Neural progenitor cell (in vitro differentiated cells): ENCODE results near the gene CYFIP2.

ENCODE experiments used
- EZH2 ChIP-seq: fragments of 200-600 bp; sonication (generic); IDR thresholded peaks from 2 replicates; pipeline ENCODE4 v1.6.1; 2017; ENCODE audit warnings: antibody characterized with exemption, mild to moderate bottlenecking, moderate library complexity
- TF ChIP-seq, protein P1 (sequence below): fragments of 200-600 bp; sonication (generic); IDR thresholded peaks from 2 replicates; pipeline ENCODE4 v1.5.1; 2017; ENCODE audit warnings: antibody characterized with exemption, mild to moderate bottlenecking

DNA sequence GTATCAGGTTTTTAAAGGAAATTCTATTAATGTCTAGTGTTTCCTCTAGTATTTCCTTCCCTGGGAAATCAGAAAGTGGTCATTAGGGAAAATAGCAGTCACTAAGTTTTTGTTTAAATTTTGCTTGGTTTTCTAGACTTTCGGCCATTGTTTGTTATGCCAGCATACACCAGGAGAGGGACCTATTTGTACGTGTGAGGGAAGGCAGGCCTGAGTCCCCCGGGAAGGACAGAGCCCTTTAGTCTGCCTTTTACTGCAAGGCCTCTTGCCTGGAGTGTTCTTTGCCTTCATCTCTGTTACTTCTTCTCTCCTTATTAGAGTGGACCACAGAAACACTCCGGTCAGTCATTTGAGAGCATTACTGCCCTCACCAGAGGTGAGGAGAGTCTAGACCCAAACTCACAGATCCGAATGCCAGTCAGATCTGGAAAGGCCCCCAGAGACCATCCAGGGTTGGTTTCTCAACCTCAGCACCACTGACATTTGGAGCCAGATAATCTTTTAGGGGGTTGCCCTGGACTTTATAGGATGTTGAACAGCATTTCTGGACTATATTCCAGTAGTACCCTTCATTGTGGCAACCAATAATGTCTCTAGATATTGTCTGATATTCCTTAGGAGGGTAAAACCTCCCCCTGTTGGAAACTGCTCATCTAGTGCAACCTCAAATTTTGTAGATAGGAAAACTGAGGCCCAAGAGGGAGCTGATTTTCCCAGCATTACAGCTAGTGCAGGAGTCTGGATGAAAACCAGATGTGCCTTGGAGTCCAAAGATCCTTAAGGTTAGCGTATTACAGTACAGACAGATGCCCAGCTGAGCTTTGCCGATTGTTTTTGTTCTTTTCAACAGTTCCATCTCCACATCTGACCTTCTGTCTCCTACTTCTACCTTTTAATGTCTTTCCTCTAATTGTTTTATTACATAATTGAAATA is 101.1 kb downstream of the CYFIP2 start:
- TF ChIP-seq, protein P1, sequence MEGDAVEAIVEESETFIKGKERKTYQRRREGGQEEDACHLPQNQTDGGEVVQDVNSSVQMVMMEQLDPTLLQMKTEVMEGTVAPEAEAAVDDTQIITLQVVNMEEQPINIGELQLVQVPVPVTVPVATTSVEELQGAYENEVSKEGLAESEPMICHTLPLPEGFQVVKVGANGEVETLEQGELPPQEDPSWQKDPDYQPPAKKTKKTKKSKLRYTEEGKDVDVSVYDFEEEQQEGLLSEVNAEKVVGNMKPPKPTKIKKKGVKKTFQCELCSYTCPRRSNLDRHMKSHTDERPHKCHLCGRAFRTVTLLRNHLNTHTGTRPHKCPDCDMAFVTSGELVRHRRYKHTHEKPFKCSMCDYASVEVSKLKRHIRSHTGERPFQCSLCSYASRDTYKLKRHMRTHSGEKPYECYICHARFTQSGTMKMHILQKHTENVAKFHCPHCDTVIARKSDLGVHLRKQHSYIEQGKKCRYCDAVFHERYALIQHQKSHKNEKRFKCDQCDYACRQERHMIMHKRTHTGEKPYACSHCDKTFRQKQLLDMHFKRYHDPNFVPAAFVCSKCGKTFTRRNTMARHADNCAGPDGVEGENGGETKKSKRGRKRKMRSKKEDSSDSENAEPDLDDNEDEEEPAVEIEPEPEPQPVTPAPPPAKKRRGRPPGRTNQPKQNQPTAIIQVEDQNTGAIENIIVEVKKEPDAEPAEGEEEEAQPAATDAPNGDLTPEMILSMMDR = peak; percentile 76
- TF ChIP-seq EZH2 = no peak
